ENCODE results near the gene SLC25A46. TPM values are rescaled to one million over a fixed set of nuclear protein-coding genes. Genes with fewer than 3 reads are reported as not detected.

SLC25A46 gene
- total and polyA plus RNA-seq, 9 of the 15 experiments (the other 6 are each of a cell fraction or from before 2014, with no cell fraction given): 7.8 to 47.3 (median 31.8) TPM

GRCh38 chr5:110809006-110809405 is 70.2 kb downstream of the SLC25A46 start (continued):
- TF ChIP-seq ARID3B (CRISPR knock-in tag; IDR thresholded peaks at IDR 0.05; ENCODE audit: borderline replicate concordance) (no peak), TAF7 (tag; IDR thresholded peaks at IDR 0.05) (no peak), ZNF263 (CRISPR knock-in tag; IDR thresholded peaks at IDR 0.05; ENCODE audit: borderline replicate concordance) (no peak), MEF2D (tag; conservative IDR thresholded peaks at IDR 0.05; ENCODE audit: low read depth) (no peak), FOXA3 (CRISPR knock-in tag; conservative IDR thresholded peaks at IDR 0.05 in 1 of 2, IDR thresholded peaks at IDR 0.05 in 1 of 2) (no peak), SMAD3 (CRISPR knock-in tag; conservative IDR thresholded peaks at IDR 0.05) (no peak), USF1 (CRISPR knock-in tag; IDR thresholded peaks at IDR 0.05) (no peak), NR3C1 (CRISPR knock-in tag; IDR thresholded peaks at IDR 0.05) (no peak)

Other genes starting within 250 kb of the SLC25A46 start
- gene TMEM232, start 12.3 kb upstream of the SLC25A46 start, total RNA-seq (2014; rRNA removed): 0.12 and 0.86 TPM in 2 replicates
- 0.54 and 0.91 TPM in 2 replicates for gene TMEM232, start 12.3 kb upstream of the SLC25A46 start, total RNA-seq (2014; rRNA removed; fragmentation: Illumina TruSeq; extraction: Trizol)
- gene TMEM232, start 12.3 kb upstream of the SLC25A46 start, total RNA-seq (2015; rRNA removed; fragmentation: Illumina TruSeq; extraction: Trizol): 1.2 and 2.2 TPM in 2 replicates
- gene TMEM232, start 12.3 kb upstream of the SLC25A46 start, total RNA-seq (2021): 0.40 and 0.54 TPM in 2 replicates
- gene TMEM232, start 12.3 kb upstream of the SLC25A46 start, polyA plus RNA-seq (2011; rRNA removed): 0.31 and 0.38 TPM in 2 replicates
- gene TMEM232, start 12.3 kb upstream of the SLC25A46 start, polyA plus RNA-seq (2014; fragmentation: Illumina TruSeq; extraction: Trizol): 0.36 and 0.69 TPM in 2 replicates
- under 1 TPM; 0.41 to 0.58 TPM for gene TMEM232, start 12.3 kb upstream of the SLC25A46 start, polyA plus RNA-seq (2014; fragmentation: Nextera tagmentation; extraction: Ambion mirVana)
- 0.09 and 0.77 TPM in 2 replicates for gene TMEM232, start 12.3 kb upstream of the SLC25A46 start, polyA plus RNA-seq (2014; rRNA removed)

Data from K562 (cell line).